Panc1 (cell line): Measurements from ENCODE around the gene MYO7A.

Source experiments
- CTCF ChIP-seq: fragments of 450-650 bp; IDR thresholded peaks from 2 replicates; pipeline ENCODE4 v1.5.1; 2017; ENCODE audit warnings: mild to moderate bottlenecking
- REST ChIP-seq, 2 experiments: IDR thresholded peaks; 2 replicates each; pipeline ENCODE4 v1.6.1; 2011 to 2012; ENCODE audit warnings: low read depth in 2 of 2, control low read depth in 1 of 2, low read length in 1 of 2, mild to moderate bottlenecking in 1 of 2, moderate library complexity in 1 of 2; ENCODE audit not compliant: insufficient read depth in 1 of 2
- SIN3A ChIP-seq: IDR thresholded peaks from 2 replicates; pipeline ENCODE4 v1.6.1; 2012; ENCODE audit warnings: low read depth, mild to moderate bottlenecking, low read length, moderate library complexity, borderline replicate concordance; ENCODE audit not compliant: insufficient read depth

GRCh38 chr11:77158041-77158695, 30.1 kb downstream of the MYO7A start:
- TF ChIP-seq CTCF (no peak), SIN3A (no peak), REST (IDR thresholded peaks at IDR 0.05; ENCODE audit: insufficient read depth in 1 of 2, low read depth in 2 of 2, low read length in 1 of 2) (no peak)
